HepG2 (cell line): ENCODE measurements around the gene CLCC1. TPM values are rescaled to one million over a fixed set of nuclear protein-coding genes. Genes with fewer than 3 reads are reported as not detected.

Experiments
- BHLHE40 ChIP-seq: IDR thresholded peaks from 2 replicates; pipeline ENCODE4 v1.6.1; 2011; ENCODE audit warnings: low read length, improper control_type of control experiment
- DNMT1 ChIP-seq: sonication (generic); formaldehyde crosslinking; IDR thresholded peaks from 2 replicates; pipeline ENCODE4 v1.5.1; 2020; ENCODE audit warnings: mild to moderate bottlenecking, missing genetic modification reagents
- GMEB1 ChIP-seq: sonication (generic); formaldehyde crosslinking; IDR thresholded peaks from 2 replicates; pipeline ENCODE4 v1.5.1; 2020; ENCODE audit warnings: missing genetic modification reagents, mild to moderate bottlenecking, borderline replicate concordance
- HOXA9 ChIP-seq: sonication (generic); formaldehyde crosslinking; IDR thresholded peaks from 2 replicates; pipeline ENCODE4 v1.8.1; 2022; ENCODE audit warnings: missing genetic modification reagents, mild to moderate bottlenecking, moderate library complexity, borderline replicate concordance
- NR1H2 ChIP-seq: sonication (generic); formaldehyde crosslinking; IDR thresholded peaks from 2 replicates; pipeline ENCODE4 v1.8.1; 2022; ENCODE audit warnings: low read depth, missing genetic modification reagents, borderline replicate concordance
- NR2F6 ChIP-seq, 2 experiments: IDR thresholded peaks; 2 replicates each; pipeline ENCODE4 v1.6.1; 2016; ENCODE audit warnings: antibody characterized with exemption in 1 of 2, mild to moderate bottlenecking in 1 of 2
- PCBP2 ChIP-seq: fragments of 200-400 bp; formaldehyde crosslinking; optimal IDR thresholded peaks from 2 replicates; pipeline ENCODE3; 2018; ENCODE audit warnings: low read length, low read depth; ENCODE audit not compliant: poor library complexity, severe bottlenecking
- PITX1 ChIP-seq: sonication (generic); formaldehyde crosslinking; IDR thresholded peaks from 2 replicates; pipeline ENCODE4 v1.5.1; 2020; ENCODE audit warnings: mild to moderate bottlenecking, missing genetic modification reagents
- POLR2A ChIP-seq, 2 experiments: IDR thresholded peaks; 2 replicates each; pipeline ENCODE4 v1.6.1; 2011; ENCODE audit warnings: low read depth in 2 of 2, low read length in 2 of 2, mild to moderate bottlenecking in 1 of 2, moderate library complexity in 1 of 2; ENCODE audit not compliant: insufficient read depth in 1 of 2
- POLR2G ChIP-seq: fragments of 200-400 bp; formaldehyde crosslinking; IDR thresholded peaks from 2 replicates; pipeline ENCODE4 v1.6.1; 2018; ENCODE audit warnings: mild to moderate bottlenecking, low read depth, low read length, moderate library complexity
- PREB ChIP-seq: sonication (generic); formaldehyde crosslinking; IDR thresholded peaks from 2 replicates; pipeline ENCODE4 v1.4.0; 2020; ENCODE audit warnings: missing genetic modification reagents
- RBAK ChIP-seq: sonication (generic); formaldehyde crosslinking; IDR thresholded peaks from 2 replicates; pipeline ENCODE4 v1.5.1; 2020; ENCODE audit warnings: mild to moderate bottlenecking, missing genetic modification reagents
- SIN3B ChIP-seq: fragments of 150-350 bp; IDR thresholded peaks from 2 replicates; pipeline ENCODE4 v1.6.1; 2014; ENCODE audit warnings: low read length
- SOX13 ChIP-seq, 3 experiments: fragments of 450-650 bp in 1 of 3; sonication (generic) in 1 of 3; formaldehyde crosslinking in 1 of 3; IDR thresholded peaks in 2 of 3; conservative IDR thresholded peaks in 1 of 3; 2 replicates each; pipeline versions ENCODE4 v1.5.0 to v1.6.1; 2016 to 2020; ENCODE audit warnings: antibody characterized with exemption in 1 of 3, mild to moderate bottlenecking in 1 of 3, missing compliant biosample characterization in 1 of 3, missing genetic modification reagents in 1 of 3, moderate library complexity in 1 of 3
- TEAD3 ChIP-seq: optimal IDR thresholded peaks from 2 replicates; pipeline ENCODE3; 2016; ENCODE audit warnings: borderline replicate concordance
- ZBTB21 ChIP-seq: sonication (generic); formaldehyde crosslinking; IDR thresholded peaks from 2 replicates; pipeline ENCODE4 v1.4.0; 2020; ENCODE audit warnings: missing genetic modification reagents
- ZNF136 ChIP-seq: sonication (generic); formaldehyde crosslinking; IDR thresholded peaks from 2 replicates; pipeline ENCODE4 v1.8.1; 2022; ENCODE audit warnings: low read depth, mild to moderate bottlenecking, moderate library complexity, missing genetic modification reagents
- ZNF563 ChIP-seq: sonication (generic); formaldehyde crosslinking; IDR thresholded peaks from 2 replicates; pipeline ENCODE4 v1.8.0; 2022; ENCODE audit warnings: mild to moderate bottlenecking, moderate library complexity, missing genetic modification reagents
- ZNF639 ChIP-seq: conservative IDR thresholded peaks from 2 replicates; pipeline ENCODE4 v1.6.1; 2018; ENCODE audit warnings: missing genetic modification reagents
- ZNF691 ChIP-seq: sonication (generic); formaldehyde crosslinking; IDR thresholded peaks from 2 replicates; pipeline ENCODE4 v1.4.0; 2020; ENCODE audit warnings: missing genetic modification reagents, low read depth, mild to moderate bottlenecking, borderline replicate concordance
- ZNF75D ChIP-seq: sonication (generic); formaldehyde crosslinking; IDR thresholded peaks from 2 replicates; pipeline ENCODE4 v1.8.1; 2023; ENCODE audit warnings: missing genetic modification reagents, mild to moderate bottlenecking, borderline replicate concordance
- ZNF83 ChIP-seq: sonication (generic); formaldehyde crosslinking; IDR thresholded peaks from 2 replicates; pipeline ENCODE4 v1.4.0; 2020; ENCODE audit warnings: missing genetic modification reagents, mild to moderate bottlenecking, borderline replicate concordance
- ZNF883 ChIP-seq: sonication (generic); formaldehyde crosslinking; IDR thresholded peaks from 2 replicates; pipeline ENCODE4 v1.5.1; 2020; ENCODE audit warnings: mild to moderate bottlenecking, missing genetic modification reagents; ENCODE audit errors: not compliant biosample characterization
- polyA plus RNA-seq, 8 experiments: library from polyadenylated mRNA; depleted of rRNA in 3 of 8; stranded (reverse) in 7 of 8; unstranded in 1 of 8; fragments of >200 nt; fragmentation: Illumina TruSeq in 4 of 8; extraction: Trizol in 4 of 8; gene quantifications; 2 replicates each; pipeline versions ENCODE4 v1.2.1 to v1.2.3, GENCODE V29; 2011 to 2016; ENCODE audit warnings: low read depth in 4 of 8, missing spikeins in 1 of 8, mixed read lengths in 1 of 8; ENCODE audit not compliant: insufficient read depth in 1 of 8
- total RNA-seq, 5 experiments: library from RNA; depleted of rRNA; stranded (reverse); fragments of >200 nt; fragmentation: Illumina TruSeq; extraction: Trizol; gene quantifications; 2 replicates each; pipeline ENCODE4 v1.2.3, GENCODE V29; 2016; ENCODE audit warnings: low read depth in 1 of 5

Gene CLCC1
- total and polyA plus RNA-seq, 2 of the 13 experiments (the other 11 are each of a cell fraction or from before 2014, with no cell fraction given): 16.0 to 25.8 TPM

GRCh38 chr1:108963052-108963686 lies at the start of gene CLCC1 (continued):
- TF ChIP-seq BHLHE40 (peak; percentile 38; the same call in 1 of the 2 replicates), NR1H2 (no peak), ZNF136 (CRISPR knock-in tag) (no peak), ZNF883 (CRISPR knock-in tag) (peak; percentile 84), ZNF691 (CRISPR knock-in tag) (peak; percentile 80; the same call in 1 of the 2 replicates), ZBTB21 (no peak), POLR2G (peak; percentile 87), ZNF563 (CRISPR knock-in tag) (peak; percentile 47; the same call in 1 of the 2 replicates), GMEB1 (peak; percentile 89), ZNF83 (CRISPR knock-in tag) (peak; percentile 95; the same call in 1 of the 2 replicates), SIN3B (no peak), TEAD3 (CRISPR knock-in tag) (peak; percentile 76), HOXA9 (no peak), DNMT1 (CRISPR knock-in tag) (peak; percentile 69; the same call in 1 of the 2 replicates), NR2F6 (IDR thresholded peaks at IDR 0.05) (no peak), NR2F6 (CRISPR knock-in tag; IDR thresholded peaks at IDR 0.05) (peak; percentile 10; the same call in 1 of the 2 replicates), SOX13 (IDR thresholded peaks at IDR 0.05) (no peak), SOX13 (CRISPR knock-in tag; conservative IDR thresholded peaks at IDR 0.05 in 1 of 2, IDR thresholded peaks at IDR 0.05 in 1 of 2) (0 out of 4 replicates have a peak, but pooled peaks of 1 of the 2 experiments have one; percentile 8), PCBP2 (no peak), PREB (no peak), ZNF75D (CRISPR knock-in tag) (no peak), POLR2A (IDR thresholded peaks at IDR 0.05; ENCODE audit: insufficient read depth in 1 of 2, low read depth in 2 of 2, low read length in 2 of 2) (peak; percentile 86 to 95), ZNF639 (peak; percentile 85), RBAK (CRISPR knock-in tag) (no peak), PITX1 (CRISPR knock-in tag) (0 out of 2 replicates have a peak, but pooled peaks have one; percentile 54)
